Liver (tissue), 2 donors: ENCODE data around the gene IFITM5.

Experiments
- CTCF ChIP-seq: fragments of 150-350 bp; IDR thresholded peaks from 2 replicates; pipeline ENCODE4 v1.5.1; 2017; ENCODE audit warnings: improper control_type of control experiment, low read depth, low read length; ENCODE audit not compliant: missing input control
- REST ChIP-seq: IDR thresholded peaks from 2 replicates; pipeline ENCODE4 v1.6.1; 2016; ENCODE audit warnings: antibody characterized with exemption, mild to moderate bottlenecking
- donor health status: healthy.

DNA sequence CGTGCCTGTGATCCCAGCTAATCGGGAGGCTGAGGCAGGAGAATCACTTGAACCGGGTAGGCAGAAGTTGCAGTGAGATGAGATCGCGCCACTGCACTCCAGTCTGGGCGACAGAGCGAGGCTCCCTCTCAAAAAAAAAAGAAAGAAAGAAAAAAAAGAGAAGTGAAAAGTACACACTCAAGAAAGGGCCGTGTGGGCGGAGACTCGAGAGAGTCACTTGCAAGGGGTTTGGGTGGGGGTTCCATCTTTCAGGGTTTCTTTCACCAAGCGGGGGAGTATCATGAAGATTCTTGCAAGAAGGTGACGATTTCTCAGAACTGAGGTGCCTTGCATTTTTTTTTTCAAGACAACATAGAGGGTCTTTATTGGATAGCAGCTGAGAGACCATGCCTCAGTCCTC is 4.0 kb upstream of the IFITM5 start:
- TF ChIP-seq CTCF, result no peak
- no peak for TF ChIP-seq REST
